HG03469 (cell line): ENCODE results near the gene GALNT15.

Source experiments
- ATAC-seq: cut with Tn5 transposase; IDR thresholded peaks from one replicate; pipeline ENCODE4 v1.9.1; 2021; ENCODE audit warnings: mild to moderate bottlenecking, moderate library complexity, moderate number of reproducible peaks; ENCODE audit not compliant: unreplicated experiment

Gene GALNT15

GRCh38 chr3:16222547-16222946 lies 48.1 kb downstream of the GALNT15 start:
- ATAC-seq, result no peak

GRCh38 chr3:16224325-16224724 lies 49.8 kb downstream of the GALNT15 start:
- ATAC-seq, result no peak

GRCh38 chr3:16227566-16227965 lies 53.1 kb downstream of the GALNT15 start:
- no peak for ATAC-seq

DNA sequence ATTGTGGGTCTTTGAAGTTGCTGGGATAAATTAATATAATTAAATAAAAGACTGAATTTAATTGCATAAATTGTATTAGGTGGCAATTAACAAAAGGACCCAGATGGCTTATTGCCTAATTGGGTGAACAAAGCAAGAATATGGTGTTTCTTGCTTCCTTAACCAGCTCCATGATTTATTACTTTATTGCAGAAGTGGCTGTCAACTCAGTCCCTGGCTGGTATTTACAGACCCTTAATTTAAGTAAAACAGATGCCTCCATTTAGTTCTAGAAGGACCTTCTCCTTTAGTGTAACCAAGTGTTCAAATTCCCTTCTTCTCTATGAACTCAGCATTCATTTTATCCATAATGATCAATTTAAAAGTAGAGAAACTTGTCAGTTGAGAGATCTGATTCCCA lies 55.2 kb downstream of the GALNT15 start:
- ATAC-seq, result no peak

GRCh38 chr3:16231983-16232382 lies 57.5 kb downstream of the GALNT15 start:
- no peak for ATAC-seq

DNA sequence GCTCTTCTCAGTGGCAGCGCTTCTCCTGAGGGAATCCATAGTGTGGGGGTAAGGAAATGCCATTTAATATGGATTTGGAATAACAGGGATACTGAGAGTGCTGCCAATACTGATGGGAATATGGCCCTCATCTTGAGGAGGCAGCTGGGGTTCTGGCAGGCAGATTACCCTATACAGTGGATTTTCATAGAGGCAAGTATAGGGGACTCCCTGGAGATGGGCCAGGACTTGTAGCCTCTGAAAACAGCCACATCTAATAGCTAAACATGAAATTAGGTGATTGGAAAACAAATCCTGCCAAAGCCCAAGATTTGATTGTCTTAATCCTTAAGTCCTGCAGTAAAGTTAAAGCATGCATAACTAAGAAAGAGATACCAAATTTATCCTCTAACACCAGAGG lies 59.3 kb downstream of the GALNT15 start:
- no peak for ATAC-seq

- ATAC-seq, result no peak
These were observed 59.8 kb downstream of the GALNT15 start for GRCh38 chr3:16234281-16234680.

- ATAC-seq, result no peak
These were observed 61.7 kb downstream of the GALNT15 start for GRCh38 chr3:16236030-16236639.

DNA sequence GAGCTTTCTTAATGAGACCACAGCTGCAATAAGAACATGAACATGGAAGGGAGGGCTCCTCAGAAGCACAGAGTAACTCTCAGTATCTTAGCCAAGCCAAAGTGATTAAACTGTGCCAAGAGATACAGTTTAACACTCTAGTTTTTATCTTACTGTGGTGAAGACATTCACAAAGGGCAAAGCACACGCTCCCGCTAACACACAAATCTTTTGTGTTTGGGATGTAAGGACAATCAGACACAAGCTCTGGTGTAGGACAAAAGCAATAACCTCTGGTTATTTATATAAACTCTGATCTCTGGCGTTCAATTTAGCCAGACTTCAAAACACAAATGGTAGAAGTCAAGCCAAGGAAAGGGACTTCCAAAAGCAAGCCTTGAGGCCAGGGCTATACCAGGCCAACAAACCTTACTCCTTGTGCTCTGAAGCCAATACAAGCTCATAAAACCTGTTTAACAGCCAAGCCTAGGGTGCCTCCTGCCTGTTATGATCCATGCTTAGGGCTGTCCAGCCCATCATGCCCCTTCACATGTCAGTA lies 62.4 kb downstream of the GALNT15 start:
- ATAC-seq, result no peak

GRCh38 chr3:16239086-16239770 lies 64.7 kb downstream of the GALNT15 start:
- no peak for ATAC-seq

- ATAC-seq, result no peak
These were observed 65.3 kb downstream of the GALNT15 start for GRCh38 chr3:16239780-16240179.

- ATAC-seq, result no peak
These were observed 65.9 kb downstream of the GALNT15 start for GRCh38 chr3:16240229-16241023.

- no peak for ATAC-seq
These were observed 66.7 kb downstream of the GALNT15 start for GRCh38 chr3:16241225-16241624.

GRCh38 chr3:16242177-16242576 lies 67.7 kb downstream of the GALNT15 start:
- ATAC-seq, result no peak

DNA sequence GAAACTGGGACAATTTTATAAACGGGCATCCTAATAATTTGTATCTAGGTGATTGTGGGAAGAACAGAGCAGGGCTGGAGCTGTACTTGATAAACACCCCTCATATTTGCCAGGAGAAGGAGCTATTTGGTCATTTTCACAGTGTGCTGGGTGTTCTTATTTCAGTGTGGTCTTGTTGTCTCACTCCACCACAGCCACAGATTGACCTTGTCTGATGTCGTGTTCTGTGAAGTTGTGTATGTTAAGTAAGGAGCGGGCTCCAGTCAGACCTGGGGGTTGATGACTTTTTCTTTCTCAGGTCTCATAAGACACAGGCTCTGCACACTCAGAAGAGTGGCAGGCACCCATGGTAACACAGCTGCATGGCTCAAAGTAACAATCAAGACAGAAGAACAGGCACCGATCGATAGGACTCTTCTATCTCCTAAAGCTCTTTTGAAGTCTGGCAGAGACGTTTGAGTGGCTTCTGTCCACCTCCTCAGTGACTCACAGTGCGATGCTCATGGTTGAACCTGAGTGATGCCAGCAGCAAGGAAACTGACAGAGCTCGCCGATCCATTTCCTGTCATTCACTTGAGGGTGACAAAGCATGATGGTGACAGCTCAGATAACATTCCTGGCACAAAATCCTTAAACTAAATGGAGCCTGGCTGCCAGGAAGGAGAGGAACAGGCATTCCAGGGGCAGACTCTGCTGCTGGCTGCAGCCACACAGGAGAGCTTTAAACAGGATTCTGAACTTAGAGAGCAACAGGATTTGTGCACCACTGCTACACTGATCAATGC lies 69.4 kb downstream of the GALNT15 start:
- ATAC-seq, result no peak

GRCh38 chr3:16245609-16246008 lies 71.1 kb downstream of the GALNT15 start:
- no peak for ATAC-seq

DNA sequence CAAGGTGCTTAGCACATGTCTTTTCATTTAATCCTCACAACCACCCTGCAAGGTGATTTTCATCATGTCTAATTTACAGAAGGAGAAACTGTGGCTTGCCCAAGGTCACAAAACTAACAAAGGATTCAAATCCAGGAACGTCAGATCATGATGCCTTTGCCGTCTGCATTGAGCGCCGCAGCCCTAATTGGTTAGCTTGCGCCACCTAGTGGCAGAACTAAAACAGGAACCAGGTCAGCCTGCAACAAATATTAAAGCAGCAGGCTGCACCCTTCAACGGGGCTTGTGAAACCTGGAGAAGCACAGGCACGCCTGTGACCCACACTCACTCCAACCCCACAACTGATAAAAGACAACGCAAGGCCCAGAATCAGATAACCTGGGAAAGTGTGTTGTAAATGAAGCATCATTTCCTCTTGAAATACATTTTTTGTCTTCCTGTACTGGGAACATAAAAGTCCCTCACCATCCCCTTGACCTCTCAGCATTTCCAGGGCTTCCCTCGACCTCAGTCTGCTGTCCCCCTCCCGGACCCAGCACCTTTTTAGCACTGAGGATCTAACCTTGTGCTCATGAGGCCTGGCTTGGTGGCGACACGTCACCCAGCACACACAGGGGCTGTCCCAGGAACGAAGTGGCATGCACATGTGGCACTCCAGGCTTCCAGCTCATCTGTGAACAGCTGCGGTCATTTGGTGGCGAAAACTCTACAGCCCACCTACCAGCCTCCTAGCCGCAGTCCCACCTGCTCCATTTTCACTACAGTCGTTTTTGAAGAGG lies 73.0 kb downstream of the GALNT15 start:
- no peak for ATAC-seq

DNA sequence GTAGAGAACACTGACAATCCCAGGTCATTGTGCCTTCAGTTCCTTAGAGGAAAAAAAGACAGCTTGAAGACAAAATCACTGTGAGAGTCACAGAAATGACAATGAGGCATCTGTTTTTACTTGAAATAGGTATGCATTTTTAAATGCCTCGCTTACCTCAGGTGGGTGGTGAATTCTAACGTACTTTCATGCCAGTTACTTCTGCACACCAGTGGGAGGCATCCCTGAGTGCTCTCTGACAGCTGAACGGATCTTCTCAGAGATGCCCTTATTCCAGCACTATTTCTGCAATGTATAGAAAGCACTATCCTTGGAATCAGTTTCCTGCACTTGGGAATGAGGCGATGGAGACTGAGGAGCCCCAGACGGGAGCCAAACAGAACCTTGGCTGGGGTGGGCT lies 74.1 kb downstream of the GALNT15 start:
- no peak for ATAC-seq

- ATAC-seq, result no peak
These were observed 74.9 kb downstream of the GALNT15 start for GRCh38 chr3:16249336-16249735.

GRCh38 chr3:16249886-16250285 lies 75.4 kb downstream of the GALNT15 start:
- ATAC-seq, result no peak
